ENCODE measurements around the gene ASXL1. TPM values are rescaled to one million over a fixed set of nuclear protein-coding genes. Genes with fewer than 3 reads are reported as not detected.
"Not testable (repeated sequence)": the region's sequence is repeated elsewhere in the genome, so short reads cannot be mapped to it uniquely, and the experiment has no call there.

Gene ASXL1
- total RNA-seq, 1 donor from 2014 or later, result 65.6 TPM

DNA sequence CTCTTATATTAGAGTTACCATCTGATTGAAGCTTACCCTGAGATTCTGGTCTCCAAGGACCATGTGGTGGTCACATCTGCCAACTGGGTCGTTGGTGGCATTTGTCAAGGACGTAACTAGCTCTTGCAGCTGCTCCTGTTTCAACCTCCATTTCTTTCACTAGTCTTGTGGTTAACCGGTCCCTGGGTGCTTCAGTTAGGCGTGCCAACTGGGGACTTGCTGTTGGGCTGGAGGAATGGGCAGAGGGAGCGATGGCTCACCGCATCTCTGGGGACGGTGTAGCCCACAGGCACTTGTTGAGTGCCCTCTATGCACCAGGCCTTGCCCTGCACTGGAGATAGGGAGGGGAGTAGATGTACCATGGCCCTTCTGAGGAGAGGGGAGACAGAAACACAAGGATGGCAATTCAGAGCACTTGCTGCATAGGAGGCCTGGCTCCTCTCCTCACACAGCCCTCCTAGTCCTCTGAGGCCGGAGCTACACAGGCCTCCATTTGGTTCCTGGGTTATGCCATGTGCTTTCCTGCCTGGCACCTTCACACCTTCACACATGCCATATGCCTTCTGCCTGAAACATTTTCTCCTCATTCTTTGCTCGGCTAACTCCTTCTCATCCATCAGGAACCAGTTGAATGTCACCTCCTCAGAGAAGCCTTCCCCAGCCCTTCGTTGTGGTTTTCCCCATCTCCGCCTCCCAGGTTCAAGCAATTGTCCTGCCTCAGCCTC, 20.0 kb upstream of the ASXL1 start:
- DNase-seq, result no peak

DNA sequence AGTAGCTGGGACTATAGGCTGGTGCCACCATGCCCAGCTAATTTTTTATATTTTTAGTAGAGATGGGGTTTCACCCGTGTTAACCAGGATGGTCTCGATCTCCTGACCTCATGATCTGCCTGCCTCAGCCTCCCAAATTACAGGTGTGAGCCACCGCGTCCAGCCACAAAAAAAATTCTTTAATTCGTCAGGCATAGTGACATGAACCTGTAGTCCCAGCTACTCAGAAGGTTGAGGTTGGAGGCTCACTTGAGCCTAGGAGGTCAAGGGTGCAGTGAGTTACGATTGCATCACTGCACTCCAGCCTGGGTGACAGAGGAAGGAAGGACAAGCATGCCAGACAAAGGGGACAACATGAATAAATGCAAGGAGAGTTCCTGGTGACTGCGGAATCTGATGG, 19.5 kb upstream of the ASXL1 start:
- no peak for DNase-seq

DNA sequence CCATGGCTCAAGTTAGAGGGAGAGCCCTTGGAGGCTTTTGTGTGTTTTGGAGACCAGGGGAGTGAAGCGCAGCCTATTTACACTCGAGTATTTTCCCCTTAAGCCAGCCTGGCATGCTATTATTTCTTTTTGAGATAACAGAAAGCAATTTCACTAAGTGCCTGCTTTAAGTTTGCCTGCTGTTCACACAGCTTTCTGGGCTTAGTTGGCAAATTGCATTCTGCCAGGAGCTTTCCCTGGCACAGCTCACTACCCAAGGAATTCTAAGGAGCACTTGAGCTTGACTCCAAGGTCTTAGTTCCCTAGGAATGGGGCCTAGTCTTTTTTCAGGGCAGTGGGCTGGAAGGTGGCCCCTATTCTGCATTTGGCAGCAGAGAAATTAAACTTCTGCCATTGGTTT, 19.0 kb upstream of the ASXL1 start:
- DNase-seq, result no peak

DNA sequence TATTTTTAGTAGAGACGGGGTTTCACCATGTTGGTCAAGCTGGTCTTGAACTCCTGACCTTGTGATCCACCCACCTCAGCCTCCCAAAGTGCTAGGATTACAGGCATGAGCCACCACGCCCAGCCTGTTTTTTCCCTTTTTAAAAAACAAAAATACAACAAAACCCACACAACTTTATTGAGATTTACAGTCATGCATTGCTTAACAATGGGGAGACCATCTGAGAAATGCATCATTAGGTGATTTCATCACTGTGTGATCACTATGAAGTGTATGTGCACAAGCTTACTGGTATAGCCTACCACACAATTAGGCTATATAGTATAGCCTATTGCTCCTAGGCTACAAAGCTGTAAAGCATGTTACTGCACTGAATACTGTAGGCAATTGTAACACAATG, 17.1 kb upstream of the ASXL1 start:
- not testable (repeated sequence) for DNase-seq

DNA sequence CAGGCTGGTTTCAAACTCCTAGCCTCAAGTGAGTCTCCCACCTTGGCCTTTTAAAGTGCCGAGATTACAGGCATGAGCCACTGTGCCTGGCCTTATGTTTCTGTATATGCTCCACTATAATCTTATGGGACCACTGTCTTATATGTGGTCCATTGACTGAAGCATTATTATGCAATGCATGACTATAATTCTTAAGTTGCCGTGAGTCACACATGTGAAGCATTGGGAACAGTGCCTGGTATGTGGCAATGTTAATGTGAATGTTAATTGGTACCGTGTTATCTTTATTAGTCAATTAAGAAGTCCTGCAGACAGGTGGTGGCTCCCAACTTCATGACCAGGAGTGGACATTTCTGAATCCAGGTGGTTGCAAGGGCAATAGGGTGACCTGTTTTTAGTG, 14.7 kb upstream of the ASXL1 start:
- no peak for DNase-seq

DNA sequence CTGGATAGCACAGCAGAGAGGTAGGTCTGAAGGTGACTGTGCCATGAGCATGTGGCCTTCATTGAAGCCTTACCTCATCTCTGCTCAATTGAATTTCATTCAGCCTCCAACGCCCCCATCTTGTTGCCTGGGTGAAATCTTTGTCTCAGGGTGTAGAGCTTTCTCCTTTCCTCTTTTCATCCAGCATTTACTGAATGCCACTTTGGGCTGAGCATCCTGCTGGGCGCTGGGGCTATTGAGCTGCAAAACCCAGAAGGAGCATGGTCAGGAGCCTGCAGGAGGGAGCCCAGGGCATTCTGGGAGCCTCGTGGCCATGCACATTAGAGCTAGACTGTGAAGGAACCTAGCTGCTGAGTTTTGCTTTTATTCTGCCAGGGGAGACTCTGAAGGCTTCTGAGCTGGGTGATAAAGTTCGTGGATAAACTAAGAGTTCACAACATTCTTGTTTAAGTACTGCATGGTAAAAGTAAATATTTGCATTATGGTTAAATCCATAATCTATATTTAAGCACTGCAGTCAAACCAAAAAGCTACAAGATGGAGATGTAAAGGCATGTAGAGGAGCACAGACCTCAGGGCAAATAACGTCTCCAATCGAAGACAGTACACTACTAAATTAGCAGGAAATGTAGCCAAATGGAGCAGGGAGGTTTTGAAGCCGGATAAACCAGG, 13.2 kb upstream of the ASXL1 start:
- DNase-seq, result no peak

DNA sequence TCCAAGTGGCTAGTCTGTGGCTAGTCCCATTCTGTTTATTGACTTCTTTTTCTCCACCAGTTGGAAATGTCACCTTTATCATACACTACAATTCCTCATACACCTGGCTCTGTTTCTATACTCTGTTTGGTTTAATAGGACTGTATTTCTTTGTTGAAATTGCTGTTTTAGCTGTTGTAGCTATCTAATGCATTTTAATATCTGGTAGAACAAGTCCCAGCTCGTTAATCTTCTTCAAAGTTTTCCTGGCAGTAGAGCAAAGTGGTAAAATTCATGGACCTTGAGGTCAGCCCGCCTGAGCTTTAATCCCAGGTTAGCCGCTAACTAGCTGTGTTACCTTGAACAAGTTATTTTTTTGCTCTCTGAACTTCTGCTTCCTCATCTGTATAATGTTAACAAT, 9.9 kb upstream of the ASXL1 start:
- no peak for DNase-seq

DNA sequence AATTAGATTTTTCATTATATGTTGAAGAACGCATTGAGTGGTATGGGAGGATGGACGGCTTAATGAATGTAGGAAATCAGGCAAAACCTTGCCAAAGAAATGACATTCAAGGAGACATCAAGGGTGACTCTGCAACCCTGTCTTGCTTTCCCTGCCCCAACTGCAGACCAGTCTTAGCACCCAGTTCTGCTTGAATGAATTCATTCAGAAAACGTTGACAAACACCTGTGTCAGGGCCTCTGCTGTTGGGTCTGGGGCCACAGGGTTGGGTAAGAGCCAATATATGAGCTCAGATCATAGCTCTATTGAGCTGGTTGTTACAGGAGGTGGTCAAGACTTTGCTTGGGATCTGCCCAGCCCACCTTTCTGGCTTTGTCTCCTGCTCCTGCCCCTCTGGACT, 7.7 kb upstream of the ASXL1 start:
- no peak for DNase-seq

DNA sequence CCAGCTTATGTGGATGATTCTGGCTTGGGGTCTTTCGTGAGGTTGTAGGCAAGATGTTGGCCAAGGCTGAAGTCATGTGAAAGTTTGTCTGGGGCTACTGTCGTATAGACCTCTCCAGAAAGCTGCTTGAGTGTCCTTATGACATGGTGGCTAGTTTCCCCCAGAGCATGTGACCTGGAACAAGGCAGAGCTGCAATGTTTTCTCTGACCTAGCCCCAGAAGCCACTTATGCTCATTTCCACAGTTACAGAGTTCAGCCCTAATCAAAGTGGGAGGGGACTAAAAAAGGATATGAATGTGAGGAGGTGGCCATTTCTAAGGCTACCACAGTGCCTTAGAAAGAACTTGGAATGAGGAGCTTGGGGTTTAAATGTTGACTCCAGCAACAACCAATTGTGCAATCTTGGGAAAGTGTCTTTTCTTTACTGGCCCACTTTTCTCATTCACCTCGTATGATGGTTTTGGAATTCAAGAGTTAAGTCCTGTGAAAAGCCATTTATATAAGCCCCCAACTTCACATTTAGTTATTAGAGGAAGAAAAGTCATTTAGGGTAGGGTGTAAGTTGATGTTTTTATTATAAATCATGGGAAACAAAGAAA, 5.9 kb upstream of the ASXL1 start:
- no peak for DNase-seq

DNA sequence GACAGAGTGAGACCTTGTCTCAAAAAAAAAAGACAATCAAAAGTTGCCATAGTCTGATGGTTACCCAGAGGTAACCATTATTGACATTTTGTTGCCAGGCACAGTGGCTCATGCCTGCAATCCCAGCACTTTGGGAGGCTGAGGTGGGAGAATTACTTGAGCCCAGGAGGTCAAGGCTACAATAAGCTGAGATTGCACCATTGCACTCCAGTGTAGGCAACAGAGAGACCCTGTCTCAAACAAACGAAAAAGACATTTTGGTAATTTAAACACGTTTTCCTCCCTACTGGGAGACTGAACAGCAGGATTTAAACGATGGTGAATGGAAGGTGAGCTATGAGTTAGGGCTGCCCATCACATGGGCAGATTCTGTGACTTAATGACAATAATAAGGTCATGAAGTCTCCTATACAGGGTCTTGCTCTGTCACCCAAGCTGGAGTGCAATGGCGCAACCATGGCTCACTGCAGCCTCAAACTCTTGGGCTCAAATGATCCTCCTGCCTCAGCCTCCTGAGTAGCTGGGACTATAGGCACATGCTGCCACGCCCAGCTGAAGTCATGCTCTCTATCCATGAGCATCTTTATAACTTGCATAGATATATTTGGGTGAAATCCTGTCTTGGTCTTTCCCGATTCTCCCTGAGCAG, 4.2 kb upstream of the ASXL1 start:
- DNase-seq, result no peak

DNA sequence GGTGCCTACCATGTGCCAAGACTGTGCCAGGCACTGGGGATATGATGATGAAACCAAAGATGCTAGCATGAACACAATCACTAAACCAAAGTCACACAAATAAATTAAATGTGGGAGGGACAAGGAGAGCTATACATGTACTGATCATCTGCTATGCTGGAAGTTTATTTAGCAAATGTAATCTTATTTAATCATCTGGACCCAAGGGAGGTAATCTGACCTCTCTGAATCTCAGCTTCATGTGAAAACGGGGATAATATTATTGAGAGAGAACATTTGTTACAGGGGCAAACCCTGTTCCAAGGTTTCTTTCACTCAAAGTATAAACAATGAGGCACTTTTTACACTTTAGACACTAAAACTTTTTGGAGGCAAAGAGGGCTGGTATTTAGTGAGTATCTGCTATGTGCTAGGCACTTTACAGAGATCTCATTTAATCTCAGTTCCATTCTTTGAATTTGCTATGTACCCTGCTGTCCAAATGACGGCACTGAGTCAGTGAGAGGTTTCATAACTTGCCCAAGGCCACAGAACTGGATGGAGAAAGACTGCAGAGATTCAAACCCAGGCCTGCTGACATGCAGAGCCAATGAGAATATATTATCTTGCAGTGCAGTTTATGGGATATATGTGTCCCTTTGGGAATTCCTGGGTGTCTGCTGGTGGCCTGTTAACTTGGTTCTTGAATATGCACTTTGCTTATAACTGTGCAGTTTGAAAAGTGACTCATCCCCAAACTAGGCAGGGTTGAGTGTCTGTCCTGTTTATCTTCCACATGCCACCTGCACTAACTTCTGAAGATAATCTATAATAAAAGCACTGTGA, 3.3 kb upstream of the ASXL1 start:
- DNase-seq, result no peak

DNA sequence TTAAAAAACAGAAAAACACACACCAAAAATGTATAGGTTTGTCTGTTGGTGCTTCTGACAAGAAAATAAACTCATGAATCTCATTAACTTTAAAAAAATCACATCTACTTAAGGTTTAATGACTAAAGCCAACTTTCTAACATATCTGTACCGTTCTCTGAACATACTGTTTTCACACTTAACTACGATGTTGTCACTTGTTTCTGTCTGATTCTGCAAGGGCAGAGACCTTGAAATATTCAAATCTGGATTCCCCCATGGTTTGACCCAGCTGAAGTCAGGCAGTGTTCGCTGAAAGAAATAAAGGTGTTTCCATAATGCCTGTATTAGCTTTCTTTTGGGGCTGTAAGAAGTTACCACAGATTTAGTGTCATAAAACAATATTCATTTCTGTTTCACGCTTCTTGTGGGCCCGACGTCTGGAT, 2.7 kb upstream of the ASXL1 start:
- DNase-seq, result no peak

DNA sequence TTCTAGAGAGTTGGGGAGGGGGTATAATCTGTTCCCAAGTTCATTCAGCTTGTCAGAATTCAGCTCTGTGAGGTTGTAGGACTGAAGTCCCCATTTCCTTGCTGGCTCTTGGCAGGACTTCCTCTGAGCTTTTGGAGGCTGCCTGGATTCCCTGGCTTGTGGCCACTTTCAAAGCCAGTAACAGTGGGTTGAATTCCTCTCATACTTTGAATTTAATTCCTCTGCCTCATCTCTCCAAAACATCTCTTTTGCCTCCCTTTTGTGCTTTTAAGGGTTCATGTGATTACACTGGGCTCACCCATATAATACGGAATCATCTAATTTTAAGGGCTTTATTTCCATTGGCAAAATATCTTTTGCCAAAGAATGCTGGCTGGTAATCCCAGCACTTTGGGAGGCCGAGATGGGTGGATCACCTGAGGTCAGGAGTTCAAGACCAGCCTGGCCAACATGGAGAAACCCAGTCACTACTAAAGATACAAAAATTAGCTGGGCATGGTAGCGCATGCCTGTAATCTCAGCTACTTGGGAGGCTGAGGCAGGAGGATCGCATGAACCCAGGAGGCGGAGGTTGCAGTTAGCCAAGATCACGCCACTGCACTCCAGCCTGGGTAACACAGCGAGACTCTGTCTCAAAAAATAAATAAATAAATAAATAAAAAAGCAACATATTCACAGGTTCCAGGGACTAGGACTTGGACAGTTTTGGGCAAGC, 2.1 kb upstream of the ASXL1 start:
- DNase-seq, result not testable (repeated sequence)

DNA sequence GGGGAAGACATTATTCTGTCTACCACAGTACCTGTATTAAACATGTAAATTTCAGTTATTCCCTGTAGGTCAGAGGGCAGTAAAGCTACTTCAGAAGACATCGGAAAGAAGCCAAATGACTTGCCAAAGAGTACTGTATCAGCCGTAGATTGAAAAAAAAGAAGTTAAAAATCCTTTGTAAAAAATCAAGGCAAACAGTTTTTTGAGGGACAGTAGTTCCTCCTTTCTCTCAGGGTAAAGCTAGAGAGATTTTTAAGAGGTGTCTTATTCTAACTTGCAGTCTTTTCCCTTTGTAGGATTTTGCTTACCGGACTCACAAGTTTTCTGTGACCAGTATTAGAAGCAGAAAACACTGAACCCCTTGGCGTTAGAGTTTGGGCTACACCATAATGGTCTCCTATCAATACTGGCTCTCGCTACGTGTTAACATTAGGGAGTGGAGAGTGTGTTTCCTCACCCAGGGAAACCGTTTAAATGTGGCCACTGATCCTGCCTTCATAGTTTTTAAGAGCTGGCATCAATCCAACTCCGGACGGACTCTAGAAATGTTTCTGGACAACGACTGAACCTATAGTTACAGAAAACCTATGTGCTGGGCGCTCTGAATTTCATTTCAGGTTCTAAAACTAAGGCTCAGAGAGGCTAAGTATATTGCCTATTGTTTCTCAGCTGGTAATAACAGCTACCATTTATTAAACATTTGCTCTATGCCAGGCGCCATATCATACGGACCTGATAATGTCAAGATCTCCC, 1.3 kb upstream of the ASXL1 start:
- DNase-seq, result peak; percentile 22

DNA sequence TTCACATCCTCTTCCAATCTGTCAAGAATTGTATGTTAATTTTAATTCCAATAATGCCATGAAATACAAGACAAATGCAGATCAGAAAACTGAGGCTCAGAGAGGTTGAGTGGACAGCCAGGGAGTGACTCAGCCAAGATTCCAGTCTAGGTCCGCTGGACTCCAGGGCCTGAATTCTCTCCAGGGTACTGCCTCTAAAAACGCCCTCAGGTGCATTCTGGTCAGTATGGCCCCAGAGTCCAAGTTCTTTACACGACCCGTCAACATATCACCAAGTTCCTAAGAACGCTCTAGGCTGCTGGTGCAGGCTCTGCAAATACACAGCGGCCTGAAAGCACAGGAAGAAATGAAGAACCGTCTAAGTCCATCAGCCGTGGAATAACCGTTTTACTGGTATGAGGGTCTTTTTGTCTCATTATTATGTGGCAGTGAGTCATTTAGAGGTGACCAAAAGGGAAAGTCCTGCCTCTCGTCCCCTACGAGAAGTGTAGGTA, 709 bp upstream of the ASXL1 start:
- DNase-seq, result no peak

DNA sequence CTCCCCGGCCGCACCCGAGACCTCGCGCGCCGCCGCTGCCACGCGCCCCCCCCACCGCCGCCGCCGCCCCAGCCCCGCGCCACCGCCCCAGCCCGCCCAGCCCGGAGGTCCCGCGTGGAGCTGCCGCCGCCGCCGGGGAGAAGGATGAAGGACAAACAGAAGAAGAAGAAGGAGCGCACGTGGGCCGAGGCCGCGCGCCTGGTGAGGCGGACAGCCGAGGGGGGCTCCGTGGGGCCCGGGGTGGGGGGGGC, 426 bp downstream of the ASXL1 start:
- no peak for DNase-seq

DNA sequence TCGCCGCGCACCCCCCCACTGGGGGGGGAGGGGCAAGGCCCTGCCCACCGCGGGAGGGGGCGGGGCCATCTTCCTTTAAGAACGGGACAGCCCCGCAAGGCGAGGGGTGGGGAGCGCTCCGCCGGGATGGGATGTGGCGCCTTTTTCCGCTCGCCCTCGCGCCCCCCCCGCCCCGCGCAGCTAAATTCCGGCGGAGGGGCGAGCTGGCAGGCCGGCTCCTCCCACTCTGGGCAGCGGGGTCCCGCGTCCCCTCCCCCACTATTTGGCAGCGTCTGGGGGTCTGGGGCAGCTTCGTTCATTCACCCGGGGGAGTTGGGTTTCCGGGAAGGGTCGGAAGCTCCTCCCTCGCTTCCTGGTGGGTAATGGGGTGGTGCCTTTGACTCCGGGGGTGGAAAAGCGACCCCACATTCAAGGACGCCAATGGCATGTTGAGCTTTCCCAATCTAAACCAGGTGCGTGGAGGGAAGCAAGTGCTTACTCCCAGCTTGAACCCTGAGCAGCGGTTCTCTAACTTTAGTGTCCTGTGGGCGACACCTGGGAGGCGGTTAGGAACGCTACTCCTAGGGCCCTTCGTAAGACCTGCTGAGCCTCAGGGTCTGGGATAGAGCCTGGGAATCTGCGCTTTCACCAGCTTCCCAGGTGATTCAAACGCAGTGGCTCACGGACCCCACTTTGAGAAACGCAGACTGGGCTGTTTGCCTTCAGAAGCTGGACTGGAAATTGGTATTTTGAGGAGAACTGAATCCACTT, 927 bp downstream of the ASXL1 start:
- peak; percentile 89 for DNase-seq

DNA sequence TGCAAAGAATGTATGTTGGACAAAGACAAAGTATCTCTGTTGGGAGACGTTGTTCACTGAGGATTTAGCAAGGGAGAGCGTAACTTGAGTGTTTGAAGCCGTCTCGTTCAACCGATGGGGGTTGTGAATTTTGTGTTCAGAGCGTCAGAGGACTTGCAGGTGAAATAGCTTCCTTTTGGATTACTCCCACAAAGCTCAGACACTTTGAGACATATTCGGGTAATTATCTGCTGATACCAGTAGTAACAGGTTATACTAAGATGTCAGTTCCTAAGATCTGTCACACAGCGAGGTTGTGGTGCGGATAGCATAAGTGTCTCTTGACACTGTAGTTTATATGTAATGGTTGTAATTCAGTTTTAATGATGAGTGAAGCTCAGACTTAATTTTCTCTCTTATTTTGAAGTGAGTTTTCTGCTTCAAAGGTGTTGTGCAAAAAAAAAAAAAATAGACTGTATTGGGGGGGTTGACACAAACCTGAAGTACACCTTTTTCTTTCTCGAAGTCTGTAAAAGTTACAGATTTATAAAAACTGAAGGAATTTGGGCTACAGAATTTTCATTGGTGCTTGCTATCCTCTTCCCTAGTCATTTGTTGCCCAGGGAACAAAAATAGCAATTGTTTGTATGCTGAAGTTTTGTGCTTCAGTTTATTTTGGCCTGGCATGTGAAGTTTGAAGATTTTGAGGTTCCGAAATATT, 1.7 kb downstream of the ASXL1 start:
- peak; percentile 17 for DNase-seq

DNA sequence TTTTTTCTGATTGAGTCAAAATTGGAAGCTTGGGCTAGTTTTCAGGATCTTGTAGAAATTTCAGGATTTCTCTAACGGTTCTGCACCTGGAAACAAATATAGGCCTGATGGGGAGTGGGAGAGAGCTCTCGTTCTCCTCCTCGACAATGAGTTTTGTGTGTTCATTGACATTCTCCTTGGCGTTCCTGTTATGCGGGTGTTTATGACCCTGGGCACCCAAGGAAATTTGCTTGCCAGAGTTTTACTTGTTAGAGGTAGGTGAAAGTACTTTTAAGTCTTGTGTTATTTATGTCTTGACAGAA, 2.2 kb downstream of the ASXL1 start:
- DNase-seq, result no peak

DNA sequence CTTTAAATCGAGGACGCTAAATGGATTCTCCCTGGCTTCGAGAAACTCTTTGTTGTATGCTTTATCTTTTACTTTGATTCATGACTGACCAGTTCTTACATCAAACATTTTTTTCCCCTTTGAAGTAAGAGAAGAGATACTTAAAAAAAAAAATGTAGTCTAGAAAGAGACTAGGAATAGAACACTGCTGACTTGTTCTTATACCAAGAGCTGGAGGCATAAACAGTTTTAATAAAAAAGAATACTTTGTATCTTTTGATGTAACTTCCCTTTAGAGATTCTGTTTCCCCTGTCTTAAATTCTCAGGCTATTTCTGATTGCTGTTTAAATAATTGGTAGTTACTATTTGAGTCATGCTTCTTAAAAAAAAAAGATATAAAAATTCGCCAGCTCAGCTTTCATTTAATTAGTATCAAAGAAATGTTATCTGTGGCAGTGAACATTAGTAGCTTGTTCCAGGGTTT, 4.8 kb downstream of the ASXL1 start:
- DNase-seq, result no peak

All from tongue (tissue), 2 donors.